Measurements from ENCODE around the gene SET. TPM values are rescaled to one million over a fixed set of nuclear protein-coding genes. Genes with fewer than 3 reads are reported as not detected.
"Not testable (repeated sequence)": the region's sequence is repeated elsewhere in the genome, so short reads cannot be mapped to it uniquely, and the experiment has no call there.

Gene SET
- total RNA-seq, 2 donors from 2014 or later, result 762 to 795 TPM

DNA sequence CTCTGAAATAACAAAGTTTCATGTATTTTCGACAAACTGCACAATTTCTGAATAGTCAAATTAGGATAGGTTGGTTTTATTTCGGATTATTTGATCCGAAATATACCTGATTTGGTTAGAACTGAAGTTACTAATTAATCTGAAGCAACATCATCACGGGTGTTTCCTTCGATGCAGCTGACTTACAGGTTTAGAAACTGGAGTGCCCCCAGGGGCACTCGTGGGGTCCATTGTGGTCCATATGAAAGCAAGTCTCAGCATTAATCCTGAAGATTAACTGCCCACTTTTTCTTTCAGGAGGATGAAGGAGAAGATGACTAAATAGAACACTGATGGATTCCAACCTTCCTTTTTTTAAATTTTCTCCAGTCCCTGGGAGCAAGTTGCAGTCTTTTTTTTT lies 5.3 kb downstream of the SET start:
- TF ChIP-seq, protein P1, sequence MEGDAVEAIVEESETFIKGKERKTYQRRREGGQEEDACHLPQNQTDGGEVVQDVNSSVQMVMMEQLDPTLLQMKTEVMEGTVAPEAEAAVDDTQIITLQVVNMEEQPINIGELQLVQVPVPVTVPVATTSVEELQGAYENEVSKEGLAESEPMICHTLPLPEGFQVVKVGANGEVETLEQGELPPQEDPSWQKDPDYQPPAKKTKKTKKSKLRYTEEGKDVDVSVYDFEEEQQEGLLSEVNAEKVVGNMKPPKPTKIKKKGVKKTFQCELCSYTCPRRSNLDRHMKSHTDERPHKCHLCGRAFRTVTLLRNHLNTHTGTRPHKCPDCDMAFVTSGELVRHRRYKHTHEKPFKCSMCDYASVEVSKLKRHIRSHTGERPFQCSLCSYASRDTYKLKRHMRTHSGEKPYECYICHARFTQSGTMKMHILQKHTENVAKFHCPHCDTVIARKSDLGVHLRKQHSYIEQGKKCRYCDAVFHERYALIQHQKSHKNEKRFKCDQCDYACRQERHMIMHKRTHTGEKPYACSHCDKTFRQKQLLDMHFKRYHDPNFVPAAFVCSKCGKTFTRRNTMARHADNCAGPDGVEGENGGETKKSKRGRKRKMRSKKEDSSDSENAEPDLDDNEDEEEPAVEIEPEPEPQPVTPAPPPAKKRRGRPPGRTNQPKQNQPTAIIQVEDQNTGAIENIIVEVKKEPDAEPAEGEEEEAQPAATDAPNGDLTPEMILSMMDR (conservative IDR thresholded peaks at IDR 0.05), result no peak
- H3K4me1 ChIP-seq (ENCODE audit: control insufficient read depth, insufficient read depth, low read length), result no peaks in the 10 kb centered on the region
- Mint-ChIP-seq H3K9me3 (no peaks in the 10 kb centered on the region), H3K36me3 (ENCODE audit: low read depth) (peaks cover 67% of the 10 kb centered on the region), H3K4me1 (peaks cover 14% of the 10 kb centered on the region), H3K27me3 (ENCODE audit: insufficient read depth) (no peaks in the 10 kb centered on the region), H3K4me3 (no peak overlapping the region), H3K27ac (no peak overlapping the region)
- H3K36me3 ChIP-seq (ENCODE audit: control insufficient read depth, insufficient read depth, low read length), result peaks cover 73% of the 10 kb centered on the region
- no peak overlapping the region for H3K9ac ChIP-seq (ENCODE audit: extremely low read depth, low read length, poor library complexity, severe bottlenecking)
- H3K27me3 ChIP-seq (ENCODE audit: control insufficient read depth, insufficient read depth, low read length, poor library complexity, severe bottlenecking), result no peaks in the 10 kb centered on the region
- WGBS, 2 experiments (ENCODE audit: insufficient coverage in 1 of 2, insufficient read length in 1 of 2), result 93 to 100% methylated on average over 6 of the region's 6 CpGs
- H3K27ac ChIP-seq (ENCODE audit: low read depth, low read length), result no peak overlapping the region
- H3K9me3 ChIP-seq (ENCODE audit: control insufficient read depth, low read length), result no peaks in the 10 kb centered on the region
- no peak overlapping the region for H3K4me3 ChIP-seq (ENCODE audit: low read length)
- DNase-seq, result no peak

DNA sequence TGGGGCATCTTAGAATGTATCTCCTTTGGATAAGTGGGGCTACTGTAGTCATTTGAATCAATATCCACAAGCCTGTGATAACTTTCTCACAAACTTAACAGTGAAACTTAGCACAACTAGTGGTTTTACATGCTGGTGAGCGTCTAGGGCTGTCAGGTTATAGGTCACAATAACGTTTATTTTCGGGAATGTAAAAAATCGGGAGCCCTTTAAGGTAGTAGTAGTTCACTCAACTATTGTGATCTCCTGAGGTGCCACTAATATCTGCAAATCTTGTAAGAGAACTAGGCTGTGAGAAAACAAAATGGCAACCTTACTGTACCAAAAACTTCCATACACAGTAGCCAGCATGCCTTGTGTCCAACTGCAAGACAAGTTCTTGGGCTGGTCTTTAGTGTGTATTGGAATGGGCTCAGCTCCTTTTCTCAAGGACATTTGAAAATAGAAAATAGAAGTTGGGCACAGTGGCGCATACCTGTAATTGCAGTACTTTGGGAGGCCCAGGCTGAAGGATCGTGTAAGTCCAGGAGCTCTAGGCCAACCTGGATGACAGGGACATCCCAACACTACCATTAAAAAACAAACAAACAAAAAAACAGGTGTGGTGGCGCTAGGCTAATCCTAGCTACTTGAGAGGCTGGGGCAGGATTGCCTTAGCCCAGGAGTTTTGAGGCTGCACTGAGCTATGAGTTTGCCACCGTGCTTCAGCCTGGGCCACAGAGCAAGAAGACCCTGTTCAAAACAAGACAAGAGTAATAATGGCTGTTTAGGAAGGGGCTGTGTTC lies 8.1 kb downstream of the SET start:
- Histone ChIP-seq H3K9me3 (ENCODE audit: control insufficient read depth, low read length) (no peaks in the 10 kb centered on the region), H3K4me1 (ENCODE audit: control insufficient read depth, insufficient read depth, low read length) (no peaks in the 10 kb centered on the region), H3K36me3 (ENCODE audit: control insufficient read depth, insufficient read depth, low read length) (peaks cover 54% of the 10 kb centered on the region), H3K4me3 (ENCODE audit: low read length) (no peak overlapping the region), H3K27me3 (ENCODE audit: control insufficient read depth, insufficient read depth, low read length, poor library complexity, severe bottlenecking) (no peaks in the 10 kb centered on the region), H3K27ac (ENCODE audit: low read depth, low read length) (peak overlapping the region; percentile 29), H3K9ac (ENCODE audit: extremely low read depth, low read length, poor library complexity, severe bottlenecking) (no peak overlapping the region)
- TF ChIP-seq, protein P1 (conservative IDR thresholded peaks at IDR 0.05), result no peak
- WGBS, 2 experiments (ENCODE audit: insufficient coverage in 1 of 2, insufficient read length in 1 of 2), result 84 to 97% methylated on average over 6 to 8 of the region's 8 CpGs
- H3K36me3 Mint-ChIP-seq (ENCODE audit: low read depth), result peaks cover 52% of the 10 kb centered on the region
- H3K4me3 Mint-ChIP-seq, result no peak overlapping the region
- H3K27ac Mint-ChIP-seq, result no peak overlapping the region
- peak; percentile 53 for DNase-seq
- H3K9me3 Mint-ChIP-seq, result no peaks in the 10 kb centered on the region
- H3K4me1 Mint-ChIP-seq, result peaks cover 5% of the 10 kb centered on the region
- H3K27me3 Mint-ChIP-seq (ENCODE audit: insufficient read depth), result no peaks in the 10 kb centered on the region

DNA sequence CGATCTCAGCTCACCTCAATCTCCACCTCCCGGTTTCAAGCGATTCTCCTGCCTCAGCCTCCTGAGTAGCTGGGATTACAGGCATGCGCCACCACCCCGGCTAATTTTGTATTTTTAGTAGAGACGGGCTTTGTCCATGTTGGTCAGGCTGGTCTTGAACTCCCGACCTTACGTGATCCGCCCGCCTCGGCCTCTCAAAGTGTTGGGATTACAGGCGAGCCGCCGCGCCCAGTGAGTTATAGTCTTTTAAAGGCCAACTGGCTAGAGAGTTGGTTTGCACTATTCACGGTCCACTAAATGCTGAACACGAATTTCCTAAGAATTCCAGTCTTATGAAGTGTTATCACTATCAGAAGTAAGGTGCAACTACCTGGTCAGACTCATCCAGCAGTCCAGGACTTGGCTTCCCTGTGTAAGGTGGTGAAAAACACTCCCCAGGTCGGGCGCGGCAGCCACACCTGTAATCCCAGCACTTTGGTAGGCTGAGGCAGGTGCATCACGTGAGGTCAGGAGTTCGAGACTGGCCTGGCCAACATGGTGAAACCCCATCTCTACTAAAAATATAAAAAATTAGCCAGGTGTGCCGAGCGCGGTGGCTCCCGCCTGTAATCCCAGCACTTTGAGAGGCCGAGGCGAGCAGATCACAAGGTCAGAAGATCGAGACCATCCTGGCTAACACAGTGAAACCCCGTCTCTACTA lies 10.2 kb downstream of the SET start:
- not testable (repeated sequence) for H3K4me1 Mint-ChIP-seq; H3K9me3 ChIP-seq (ENCODE audit: control insufficient read depth, low read length); H3K4me3 Mint-ChIP-seq; DNase-seq; H3K27me3 Mint-ChIP-seq (ENCODE audit: insufficient read depth); H3K27me3 ChIP-seq (ENCODE audit: control insufficient read depth, insufficient read depth, low read length, poor library complexity, severe bottlenecking); H3K9me3 Mint-ChIP-seq; H3K4me1 ChIP-seq (ENCODE audit: control insufficient read depth, insufficient read depth, low read length); H3K27ac ChIP-seq (ENCODE audit: low read depth, low read length); H3K9ac ChIP-seq (ENCODE audit: extremely low read depth, low read length, poor library complexity, severe bottlenecking); H3K4me3 ChIP-seq (ENCODE audit: low read length); H3K27ac Mint-ChIP-seq
- WGBS, 2 experiments (ENCODE audit: insufficient coverage in 1 of 2, insufficient read length in 1 of 2), result 95 to 98% methylated on average over 23 to 30 of the region's 30 CpGs
- peaks cover 32% of the 10 kb centered on the region for H3K36me3 Mint-ChIP-seq (ENCODE audit: low read depth)
- peaks cover 33% of the 10 kb centered on the region for H3K36me3 ChIP-seq (ENCODE audit: control insufficient read depth, insufficient read depth, low read length)
